Omental fat pad (tissue), 4 donors: ENCODE data around the gene PNKD. TPM values are rescaled to one million over a fixed set of nuclear protein-coding genes. Genes with fewer than 3 reads are reported as not detected.

Experiments
- ATAC-seq: fragments of 150-250 bp; one replicate; pipeline ENCODE4 v1.9.1; 2016; ENCODE audit warnings: mild to moderate bottlenecking, moderate library complexity; ENCODE audit not compliant: low FRiP score
- DNase-seq: peaks from one replicate; pipeline ENCODE4 v3.0.0-alpha.2; 2019; ENCODE audit warnings: low spot score
- total RNA-seq, 4 donors: library from RNA; depleted of rRNA; stranded (reverse); fragments of >200 nt; gene quantifications; one replicate each; pipeline ENCODE4 v1.1.0, GENCODE V29; 2016
- TF ChIP-seq, protein P1 (sequence below), 3 donors: fragments of 450-650 bp; IDR thresholded peaks; one replicate each; pipeline ENCODE4 v1.5.1; 2016 to 2017; ENCODE audit warnings: antibody characterized with exemption in 3 of 3, mild to moderate bottlenecking in 3 of 3, moderate library complexity in 2 of 3

Gene PNKD
- total RNA-seq, 4 donors from 2014 or later = 25.5 to 38.0 (median 31.3) TPM

DNA sequence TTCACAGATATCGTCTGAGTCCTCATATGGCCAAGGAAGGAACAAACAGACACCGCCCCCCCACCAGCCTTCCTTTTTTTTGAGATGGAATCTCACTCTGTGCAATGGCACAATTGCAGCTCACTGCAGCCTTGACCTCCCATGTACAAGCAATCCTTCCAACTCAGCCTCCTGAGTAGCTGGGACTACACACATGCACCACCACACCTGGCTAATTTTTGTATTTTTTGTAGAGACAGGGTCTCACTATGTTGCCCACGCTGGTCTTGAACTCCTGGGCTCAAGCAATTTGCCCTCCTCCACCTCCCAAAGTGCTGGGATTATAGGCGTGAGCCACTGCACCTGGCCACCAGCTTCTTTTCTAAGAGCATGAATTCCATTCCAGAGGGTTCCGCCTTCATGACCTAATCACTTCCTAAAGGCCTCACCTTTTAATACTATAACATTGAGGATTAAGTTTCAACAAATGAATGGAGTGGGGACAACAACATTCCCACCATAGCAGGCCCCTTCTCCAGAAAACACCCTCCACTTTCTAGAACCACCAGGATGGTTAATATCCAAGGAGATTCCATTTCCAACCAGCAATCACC lies 24.2 kb downstream of the PNKD start:
- TF ChIP-seq, protein P1, sequence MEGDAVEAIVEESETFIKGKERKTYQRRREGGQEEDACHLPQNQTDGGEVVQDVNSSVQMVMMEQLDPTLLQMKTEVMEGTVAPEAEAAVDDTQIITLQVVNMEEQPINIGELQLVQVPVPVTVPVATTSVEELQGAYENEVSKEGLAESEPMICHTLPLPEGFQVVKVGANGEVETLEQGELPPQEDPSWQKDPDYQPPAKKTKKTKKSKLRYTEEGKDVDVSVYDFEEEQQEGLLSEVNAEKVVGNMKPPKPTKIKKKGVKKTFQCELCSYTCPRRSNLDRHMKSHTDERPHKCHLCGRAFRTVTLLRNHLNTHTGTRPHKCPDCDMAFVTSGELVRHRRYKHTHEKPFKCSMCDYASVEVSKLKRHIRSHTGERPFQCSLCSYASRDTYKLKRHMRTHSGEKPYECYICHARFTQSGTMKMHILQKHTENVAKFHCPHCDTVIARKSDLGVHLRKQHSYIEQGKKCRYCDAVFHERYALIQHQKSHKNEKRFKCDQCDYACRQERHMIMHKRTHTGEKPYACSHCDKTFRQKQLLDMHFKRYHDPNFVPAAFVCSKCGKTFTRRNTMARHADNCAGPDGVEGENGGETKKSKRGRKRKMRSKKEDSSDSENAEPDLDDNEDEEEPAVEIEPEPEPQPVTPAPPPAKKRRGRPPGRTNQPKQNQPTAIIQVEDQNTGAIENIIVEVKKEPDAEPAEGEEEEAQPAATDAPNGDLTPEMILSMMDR (IDR thresholded peaks at IDR 0.05) = no peak
- DNase-seq = no peak
- no peak for ATAC-seq

DNA sequence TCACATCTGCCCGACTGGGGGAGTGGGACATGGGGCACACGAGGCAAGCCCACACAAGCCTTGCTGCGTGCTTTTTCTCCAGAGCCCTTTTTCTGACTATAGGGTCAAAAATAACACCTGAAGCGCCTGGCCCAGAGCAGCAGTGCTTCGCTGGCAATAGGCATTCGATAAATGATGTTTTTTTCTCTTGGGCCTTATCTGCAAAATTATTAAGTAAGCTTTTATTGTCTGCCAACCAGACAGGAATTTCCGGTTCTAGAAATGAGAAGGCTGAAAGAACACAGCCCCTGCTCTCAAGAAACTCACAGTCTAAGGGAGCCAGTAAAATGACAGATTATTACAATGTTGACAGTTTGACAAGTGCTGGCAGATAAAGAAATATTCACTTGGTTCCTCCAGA lies 24.7 kb downstream of the PNKD start:
- DNase-seq = no peak
- TF ChIP-seq, protein P1 (IDR thresholded peaks at IDR 0.05) = no peak
- ATAC-seq = no peak

DNA sequence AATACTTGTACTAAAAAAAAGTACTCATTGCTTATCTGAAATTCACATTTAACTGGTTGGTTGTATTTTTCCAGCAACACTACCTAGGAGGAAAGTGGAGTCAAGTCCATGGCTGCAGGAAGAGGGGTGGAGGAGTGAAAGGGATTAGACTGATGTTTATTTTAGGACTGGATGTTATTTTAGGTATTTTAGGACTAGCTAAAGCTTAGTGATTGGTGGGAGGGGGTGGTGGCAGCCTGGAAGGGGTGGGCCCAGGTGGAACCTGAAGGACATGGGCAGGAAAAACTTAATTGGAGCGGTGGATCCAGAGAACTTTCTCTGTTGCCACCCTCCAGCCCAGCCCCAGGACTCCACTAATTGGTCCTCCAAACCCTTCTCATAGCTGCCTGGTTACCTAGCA lies 25.9 kb downstream of the PNKD start:
- DNase-seq (no peak), ATAC-seq (no peak)
- TF ChIP-seq, protein P1 (IDR thresholded peaks at IDR 0.05) = no peak

DNA sequence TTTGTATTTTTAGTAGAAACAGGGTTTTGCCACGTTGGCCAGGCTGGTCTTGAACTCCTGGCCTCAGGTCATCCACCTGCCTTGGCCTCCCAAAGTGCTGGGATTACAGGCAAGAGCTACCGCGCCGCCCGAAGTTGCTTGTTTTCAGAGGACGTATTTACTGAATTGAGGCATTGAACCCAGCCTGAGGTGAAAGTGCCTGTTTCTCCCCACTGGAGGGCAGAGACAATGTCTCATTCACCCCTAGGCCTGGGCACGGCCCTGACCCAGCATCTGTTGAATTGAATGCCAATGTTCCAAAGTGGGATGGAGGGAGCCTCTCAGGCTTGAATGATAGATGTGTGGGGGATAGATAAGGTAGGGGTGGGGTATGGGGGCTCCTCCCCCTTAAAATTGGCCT lies 26.5 kb downstream of the PNKD start:
- ATAC-seq (no peak), DNase-seq (no peak)
- TF ChIP-seq, protein P1 (IDR thresholded peaks at IDR 0.05) = no peak

DNA sequence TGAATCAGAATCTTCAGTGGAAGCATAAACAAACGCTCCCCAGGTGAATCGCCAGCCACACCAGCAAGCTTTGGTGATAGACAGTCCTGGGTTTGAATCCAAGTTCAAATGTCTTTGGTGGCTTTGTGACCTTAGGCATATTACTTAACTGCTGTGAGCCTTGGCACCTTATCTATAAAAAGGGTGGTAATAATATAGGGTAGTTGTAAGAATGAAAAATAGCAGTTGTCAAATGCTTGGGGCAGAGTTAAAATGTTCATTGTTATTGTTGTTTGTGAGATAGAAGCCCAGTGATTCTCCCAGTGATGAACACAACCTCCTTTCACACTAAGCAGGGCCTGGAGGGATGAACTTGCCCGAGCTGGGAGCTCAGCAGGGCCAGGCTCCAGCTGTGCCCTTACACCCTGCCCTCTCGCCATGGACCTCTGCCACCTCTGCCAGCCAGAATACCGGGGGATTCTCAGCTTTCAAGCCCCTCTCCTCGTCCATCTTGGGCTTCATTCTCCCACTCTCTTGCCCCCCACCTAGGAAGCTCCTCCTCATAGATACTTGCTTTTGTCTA lies 28.1 kb downstream of the PNKD start:
- TF ChIP-seq, protein P1 (IDR thresholded peaks at IDR 0.05) = no peak
- no peak for DNase-seq
- ATAC-seq = no peak

DNA sequence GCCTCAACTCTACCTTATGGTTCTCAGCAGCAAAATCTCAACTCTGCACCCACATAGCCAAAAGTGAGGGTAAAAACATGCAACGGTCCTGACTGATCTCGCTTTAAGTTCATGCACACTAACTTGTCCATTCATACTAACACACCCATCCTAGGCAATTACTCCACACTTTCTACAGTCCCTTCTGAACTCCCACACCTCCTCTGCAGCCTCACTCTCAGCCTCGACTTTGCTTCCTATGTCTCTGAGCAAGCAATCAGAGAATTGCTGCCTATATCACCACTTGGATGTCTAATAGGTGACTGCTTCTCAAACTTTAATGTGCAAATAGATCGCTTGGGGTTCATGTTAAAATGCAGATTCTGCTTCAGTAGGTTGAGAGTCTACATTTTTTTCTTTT lies 29.8 kb downstream of the PNKD start:
- ATAC-seq = no peak
- TF ChIP-seq, protein P1 (IDR thresholded peaks at IDR 0.05) = no peak
- DNase-seq = no peak

DNA sequence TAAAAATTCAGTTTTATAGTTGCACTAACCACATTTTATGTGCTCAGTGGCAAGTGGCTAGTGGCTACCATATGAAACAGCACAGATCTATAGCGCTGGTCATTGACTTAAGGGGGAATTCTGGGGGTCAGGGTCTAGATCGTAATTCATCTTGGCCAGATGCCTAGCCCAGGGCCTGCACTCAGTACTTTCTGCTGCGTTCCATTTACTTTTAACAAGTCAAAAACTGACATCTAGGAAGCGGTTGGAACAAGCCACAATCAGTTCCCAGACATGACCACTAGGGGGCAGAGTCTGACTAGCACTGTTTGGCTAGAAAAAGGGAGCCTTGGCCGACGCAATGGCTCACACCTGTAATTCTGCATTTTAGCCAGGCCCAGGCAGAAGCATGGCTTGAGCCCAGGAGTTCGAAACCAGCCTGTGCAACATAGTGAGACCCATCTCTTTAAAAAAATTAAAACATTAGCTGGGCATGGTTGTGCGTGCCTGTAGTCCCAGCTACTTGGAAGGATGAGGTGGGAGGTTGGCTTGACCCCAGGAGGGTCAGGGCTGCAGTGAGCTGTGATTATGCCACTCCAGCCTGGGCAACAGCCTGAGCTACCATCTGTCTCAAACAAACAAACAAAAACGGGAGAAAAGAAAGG lies 31.0 kb downstream of the PNKD start:
- DNase-seq (peak; percentile 85), ATAC-seq (peak; percentile 77)
- TF ChIP-seq, protein P1 (IDR thresholded peaks at IDR 0.05) = peak in 2 of 3 donors; percentile 80 to 91
